Spinal cord (tissue), 10 donors: ENCODE data around the gene GMDS. TPM values are rescaled to one million over a fixed set of nuclear protein-coding genes. Genes with fewer than 3 reads are reported as not detected.
"Not testable (repeated sequence)": the region's sequence is repeated elsewhere in the genome, so short reads cannot be mapped to it uniquely, and the experiment has no call there.

ENCODE experiments used
- DNase-seq, 6 donors: peaks; one replicate each; pipeline versions ENCODE4 v3.0.0 to v3.0.0-alpha.2; 2013 to 2015; ENCODE audit warnings: low spot score in 6 of 6, low read depth in 4 of 6
- H3K27ac ChIP-seq: one replicate; pipeline ENCODE4 v1.5.1; 2013; ENCODE audit warnings: low read depth, low read length, control low read depth
- H3K27me3 ChIP-seq: one replicate; pipeline ENCODE4 v1.6.1; 2013; ENCODE audit warnings: low read length; ENCODE audit not compliant: control insufficient read depth, insufficient read depth
- H3K36me3 ChIP-seq: one replicate; pipeline ENCODE4 v1.6.1; 2013; ENCODE audit warnings: low read length; ENCODE audit not compliant: control insufficient read depth, insufficient read depth
- H3K4me1 ChIP-seq: one replicate; pipeline ENCODE4 v1.6.1; 2013; ENCODE audit warnings: low read length; ENCODE audit not compliant: control insufficient read depth, insufficient read depth
- H3K4me3 ChIP-seq: one replicate; pipeline ENCODE4 v1.5.1; 2013; ENCODE audit warnings: low read depth, low read length, control low read depth
- H3K9me3 ChIP-seq: one replicate; pipeline ENCODE4 v1.6.1; 2013; ENCODE audit warnings: low read length; ENCODE audit not compliant: control insufficient read depth, insufficient read depth
- WGBS: methylation state at CpG from one replicate; pipeline ENCODE4 v1.1.5; 2013; ENCODE audit warnings: missing lambda C conversion rate; ENCODE audit not compliant: insufficient coverage; 5-methylcytosine and 5-hydroxymethylcytosine counted together
- polyA plus RNA-seq, 2 donors: library from polyadenylated mRNA; unstranded; fragments of 120-200 nt; gene quantifications; one replicate each; pipeline ENCODE4 v1.2.1, GENCODE V29; 2013; ENCODE audit not compliant: insufficient read length in 2 of 2
- total RNA-seq, 2 donors: library from RNA; depleted of rRNA in 1 of 2; stranded (reverse); fragments of 120-200 nt in 1 of 2; fragments of >200 nt in 1 of 2; gene quantifications; one replicate each; pipeline versions ENCODE4 v1.2.3 to v1.2.4, GENCODE V29; 2013 to 2014
- donor health status: healthy.

GMDS gene
- total and polyA plus RNA-seq, 4 donors, result 35.3 to 87.4 (median 49.6) TPM

DNA sequence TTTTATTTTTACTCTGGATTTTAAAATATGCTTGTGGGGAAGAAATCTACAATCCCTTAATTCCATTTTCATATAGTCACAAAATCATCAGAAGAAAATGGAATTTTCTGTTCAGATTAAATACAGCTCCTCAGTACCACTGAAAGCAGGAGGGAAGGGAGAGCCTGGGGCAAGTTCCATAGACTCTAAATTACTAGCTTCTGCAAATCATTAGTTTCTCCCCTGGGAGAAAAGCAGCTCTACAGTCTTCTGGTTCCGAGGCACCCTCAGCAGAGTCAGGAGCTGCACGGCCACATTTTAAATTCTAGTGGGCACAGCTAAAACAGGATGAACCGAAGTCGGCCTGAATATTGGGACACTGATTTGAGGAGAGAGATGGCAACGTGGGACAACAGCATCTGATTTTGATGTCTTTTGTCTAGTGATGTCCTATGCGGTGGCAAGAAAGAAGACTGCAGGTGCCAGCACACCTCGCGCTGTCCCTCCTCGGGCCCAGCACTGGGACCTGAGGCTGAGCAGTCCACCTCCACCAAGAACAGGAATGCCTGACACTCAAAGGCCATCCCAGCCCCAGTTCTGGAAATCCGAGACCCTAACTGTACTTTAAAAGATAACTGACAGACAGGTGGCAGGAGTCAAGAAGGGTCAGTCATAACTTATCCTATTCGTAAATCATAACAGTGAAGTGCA is 545.0 kb downstream of the GMDS start:
- no peaks in the 10 kb centered on the region for H3K27me3 ChIP-seq
- H3K27ac ChIP-seq, result no peak overlapping the region
- no peak for DNase-seq
- 87% methylated on average over 10 of the region's 11 CpGs for WGBS
- H3K4me3 ChIP-seq, result no peak overlapping the region
- no peaks in the 10 kb centered on the region for H3K9me3 ChIP-seq
- no peaks in the 10 kb centered on the region for H3K36me3 ChIP-seq
- H3K4me1 ChIP-seq, result no peaks in the 10 kb centered on the region

DNA sequence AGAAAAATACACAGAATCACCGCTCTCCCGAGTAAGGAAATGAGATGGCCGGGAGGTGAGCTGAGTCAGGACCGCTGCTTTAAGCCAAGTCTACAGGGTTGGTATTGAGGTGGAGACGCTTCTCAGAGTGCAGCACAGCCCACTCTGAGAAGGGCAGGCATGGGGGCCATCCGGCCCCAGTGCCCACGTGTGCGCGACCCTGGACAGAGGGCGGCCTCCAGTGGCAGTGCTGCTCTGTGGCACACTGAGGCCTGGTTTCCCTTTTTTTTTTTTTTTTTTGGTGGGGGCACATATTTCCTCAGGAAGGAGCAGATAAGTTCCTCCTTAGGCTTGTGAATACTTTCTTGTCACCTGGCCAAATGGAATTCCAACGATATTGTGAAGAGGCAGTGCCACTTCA is 546.9 kb downstream of the GMDS start:
- WGBS, result 91% methylated on average over 11 of the region's 11 CpGs
- Histone ChIP-seq H3K27ac (no peak overlapping the region), H3K9me3 (no peaks in the 10 kb centered on the region), H3K4me3 (no peak overlapping the region), H3K36me3 (no peaks in the 10 kb centered on the region), H3K27me3 (no peaks in the 10 kb centered on the region), H3K4me1 (no peaks in the 10 kb centered on the region)
- DNase-seq, result no peak

DNA sequence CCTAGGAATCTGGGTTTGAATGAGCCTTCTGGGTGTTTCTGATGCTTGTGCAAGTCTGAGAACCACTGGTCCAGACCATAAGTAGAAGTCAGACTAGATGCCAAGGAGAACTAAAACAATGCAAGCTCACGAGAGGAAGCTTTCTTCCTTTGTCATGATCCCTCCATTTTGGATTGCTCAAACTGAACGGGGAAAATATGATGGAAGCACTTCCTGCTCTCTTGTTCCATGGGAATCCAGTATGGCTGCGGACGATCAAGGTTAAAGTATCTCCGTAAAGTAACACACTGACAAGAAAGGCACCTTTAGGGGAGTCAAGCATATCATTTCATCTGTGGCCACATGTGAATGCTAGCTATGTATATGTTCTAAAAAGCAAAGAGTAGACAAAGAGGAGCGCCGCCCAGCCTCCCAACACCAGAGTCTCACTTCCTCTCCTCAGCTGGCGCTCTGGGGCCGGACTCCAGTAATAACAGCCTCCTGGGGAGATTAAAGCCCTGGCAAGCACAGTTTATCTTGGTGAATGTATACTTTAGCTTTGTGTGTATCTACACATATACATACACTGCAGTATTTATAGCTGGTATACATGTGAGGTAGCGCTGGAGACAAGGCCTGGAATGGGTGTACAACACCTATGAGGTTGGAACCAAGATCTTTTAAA is 547.6 kb downstream of the GMDS start:
- H3K36me3 ChIP-seq, result no peaks in the 10 kb centered on the region
- no peaks in the 10 kb centered on the region for H3K9me3 ChIP-seq
- no peak overlapping the region for H3K4me3 ChIP-seq
- no peak overlapping the region for H3K27ac ChIP-seq
- no peaks in the 10 kb centered on the region for H3K27me3 ChIP-seq
- no peaks in the 10 kb centered on the region for H3K4me1 ChIP-seq
- peak in 1 of 6 donors; percentile 38 for DNase-seq
- WGBS, result 88% methylated on average over 3 of the region's 10 CpGs

DNA sequence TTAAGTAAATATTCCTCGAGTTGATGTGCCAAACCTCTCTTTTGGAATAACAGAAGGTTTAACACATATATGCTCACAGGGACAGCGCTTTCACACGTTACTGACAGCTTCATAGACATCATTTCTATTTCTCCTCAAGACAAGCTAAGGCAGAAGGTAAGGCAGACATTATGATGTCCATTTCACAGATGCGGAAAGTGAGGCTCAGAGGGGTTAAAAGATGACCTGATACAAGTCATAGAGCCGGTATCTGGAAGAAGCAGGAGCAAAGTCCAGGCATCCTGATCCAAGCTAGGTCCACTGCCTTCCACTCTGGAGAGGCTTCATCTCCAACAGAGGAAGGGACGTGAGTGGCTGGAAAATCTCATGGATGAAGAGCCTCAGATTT is 548.9 kb downstream of the GMDS start:
- no peaks in the 10 kb centered on the region for H3K4me1 ChIP-seq
- H3K9me3 ChIP-seq, result no peaks in the 10 kb centered on the region
- 87% methylated on average over 4 of the region's 6 CpGs for WGBS
- H3K27me3 ChIP-seq, result no peaks in the 10 kb centered on the region
- H3K36me3 ChIP-seq, result no peaks in the 10 kb centered on the region
- H3K27ac ChIP-seq, result peak overlapping the region; percentile 68
- no peak for DNase-seq
- H3K4me3 ChIP-seq, result no peak overlapping the region

DNA sequence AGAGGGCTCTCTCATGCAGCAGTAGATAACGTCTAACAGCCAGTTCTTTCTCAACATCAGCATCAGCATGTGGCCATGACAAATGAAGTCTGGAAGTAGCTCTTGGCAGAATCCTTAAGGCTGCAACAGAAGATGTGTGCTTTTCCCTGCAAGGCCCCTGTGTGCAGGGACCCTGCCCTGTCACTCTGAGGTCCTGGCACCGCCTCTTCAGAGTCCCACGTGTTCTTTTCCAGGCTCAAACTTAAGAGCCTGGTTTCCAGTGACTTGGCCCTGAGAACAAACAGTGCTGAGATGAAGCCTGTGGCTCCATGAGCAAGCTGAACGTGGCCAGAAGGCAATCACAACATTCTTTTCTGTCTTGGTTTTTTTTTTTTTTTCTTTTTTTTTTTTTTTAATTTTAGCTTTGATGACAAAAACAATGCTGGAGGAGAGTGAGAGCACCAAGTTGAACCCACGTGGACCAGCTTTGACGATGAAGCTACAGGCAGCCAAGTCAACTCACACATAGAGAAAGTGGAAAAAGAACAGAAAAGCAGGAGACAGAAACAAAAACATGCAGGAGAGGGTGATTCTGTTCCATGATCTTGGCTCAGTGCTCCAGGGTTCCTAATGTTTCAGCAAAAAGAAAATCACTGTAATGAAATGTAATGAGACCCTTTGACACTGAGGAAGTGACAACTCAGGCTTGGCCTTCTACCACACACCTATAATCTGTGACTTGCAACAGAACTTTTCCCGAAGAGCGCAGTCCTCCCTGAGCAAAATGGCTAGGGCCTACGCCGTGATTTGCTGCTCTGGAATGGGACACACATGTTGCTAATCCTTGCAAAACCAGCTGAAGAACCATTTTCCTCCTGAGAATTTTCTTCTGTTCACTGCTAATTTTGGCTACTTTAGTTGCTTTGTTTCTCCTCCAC is 549.6 kb downstream of the GMDS start:
- peak in 2 of 6 donors; percentile 37 to 77 for DNase-seq
- Histone ChIP-seq H3K4me1 (no peaks in the 10 kb centered on the region), H3K36me3 (no peaks in the 10 kb centered on the region), H3K9me3 (no peaks in the 10 kb centered on the region), H3K4me3 (no peak overlapping the region), H3K27ac (peak overlapping the region; percentile 68), H3K27me3 (no peaks in the 10 kb centered on the region)
- WGBS, result 76% methylated on average over 10 of the region's 10 CpGs

DNA sequence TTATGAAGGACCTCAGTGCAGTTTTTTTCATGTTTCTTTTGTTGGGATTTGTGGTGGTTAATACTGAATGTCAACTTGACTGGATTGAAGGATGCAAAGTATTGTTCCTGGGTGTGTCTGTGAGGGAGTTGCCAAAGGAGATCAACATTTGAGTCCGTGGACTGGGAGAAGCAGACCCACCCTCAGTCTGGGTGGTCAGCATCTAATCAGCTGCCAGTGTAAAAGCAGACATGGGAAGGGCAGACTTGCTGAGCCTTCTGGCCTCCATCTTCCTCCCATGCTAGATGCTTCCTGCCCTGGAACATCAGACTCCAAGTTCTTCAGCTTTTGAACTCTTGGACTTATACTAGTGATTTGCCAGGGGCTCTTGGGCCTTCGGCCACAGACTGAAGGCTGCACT is 553.6 kb downstream of the GMDS start:
- H3K27me3 ChIP-seq, H3K9me3 ChIP-seq, H3K4me3 ChIP-seq, DNase-seq, H3K36me3 ChIP-seq, H3K4me1 ChIP-seq, H3K27ac ChIP-seq: not testable (repeated sequence)
- WGBS, result 93% methylated on average over 2 of the region's 2 CpGs

DNA sequence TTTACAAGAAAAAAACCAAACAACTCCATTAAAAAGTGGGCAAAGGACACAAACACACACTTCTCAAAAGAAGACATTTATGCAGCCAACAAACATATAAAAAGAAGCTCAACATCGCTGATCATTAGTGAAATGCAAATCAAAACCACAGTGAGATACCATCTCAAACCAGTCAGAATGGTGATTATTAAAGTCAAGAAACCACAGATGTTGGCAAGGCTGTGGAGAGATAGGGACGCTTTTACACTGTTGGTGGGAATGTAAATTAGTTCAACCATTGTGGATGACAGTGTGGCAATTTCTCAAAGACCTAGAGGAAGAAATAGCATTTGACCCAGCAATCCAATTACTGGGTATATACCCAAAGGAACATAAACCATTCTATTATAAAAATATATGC is 554.7 kb downstream of the GMDS start:
- not testable (repeated sequence) for H3K4me3 ChIP-seq, H3K9me3 ChIP-seq, DNase-seq, H3K27ac ChIP-seq, H3K36me3 ChIP-seq, H3K4me1 ChIP-seq, H3K27me3 ChIP-seq
- WGBS, result 100% methylated on average over 1 of the region's 2 CpGs

DNA sequence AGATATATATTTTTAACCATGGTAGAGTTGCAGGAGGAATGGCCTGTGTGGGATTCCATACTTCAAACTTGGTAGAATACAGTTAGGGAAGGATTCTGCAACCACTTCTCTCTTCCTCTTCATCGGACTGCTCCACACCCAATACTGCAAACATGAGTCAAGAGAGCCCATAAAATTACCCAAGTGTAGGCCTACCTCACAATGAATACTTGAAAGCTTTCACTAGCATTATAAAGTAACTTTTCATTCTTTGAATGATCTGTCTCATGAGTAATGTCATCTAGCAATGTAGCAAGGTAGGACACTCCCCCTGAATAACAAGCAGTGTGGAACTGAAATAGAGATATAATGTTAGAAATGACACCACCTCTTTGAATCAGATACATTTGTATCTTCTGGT is 556.3 kb downstream of the GMDS start:
- no peak overlapping the region for H3K4me3 ChIP-seq
- no peaks in the 10 kb centered on the region for H3K4me1 ChIP-seq
- H3K9me3 ChIP-seq, result no peaks in the 10 kb centered on the region
- whole genome bisulfite sequencing, result no CpG with 5 or more reads among the region's 1 CpG
- DNase-seq, result no peak
- H3K27ac ChIP-seq, result no peak overlapping the region
- no peaks in the 10 kb centered on the region for H3K27me3 ChIP-seq
- no peaks in the 10 kb centered on the region for H3K36me3 ChIP-seq

DNA sequence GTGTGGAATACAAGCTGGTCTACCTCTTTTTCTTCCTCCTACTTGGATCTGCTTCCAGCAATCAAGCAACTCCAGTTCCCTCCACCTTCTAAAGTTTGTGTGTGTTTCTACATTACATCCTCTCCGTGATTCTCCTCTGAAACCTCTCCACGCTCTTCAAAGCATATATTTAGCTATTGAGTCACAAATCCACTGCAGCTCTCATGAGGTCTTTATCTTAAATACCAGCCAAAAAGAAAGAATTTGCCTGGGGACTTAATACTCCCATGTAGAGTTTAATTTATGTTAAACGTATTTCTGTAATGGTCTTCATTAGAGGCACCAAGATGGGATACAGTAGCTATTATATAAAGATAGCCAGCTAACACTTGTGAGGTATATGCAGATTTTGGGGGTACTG is 557.0 kb downstream of the GMDS start:
- Histone ChIP-seq H3K36me3 (no peaks in the 10 kb centered on the region), H3K4me3 (no peak overlapping the region), H3K27ac (no peak overlapping the region), H3K27me3 (no peaks in the 10 kb centered on the region), H3K9me3 (no peaks in the 10 kb centered on the region), H3K4me1 (no peaks in the 10 kb centered on the region)
- no peak for DNase-seq
- WGBS, result no CpG with 5 or more reads among the region's 3 CpGs
